HCT116 (cell line): ENCODE measurements around the gene BCL2L13. TPM values are rescaled to one million over a fixed set of nuclear protein-coding genes. Genes with fewer than 3 reads are reported as not detected.

Experiments used
- ATAC-seq: fragments of 200-7000 bp; cut with Tn5 transposase; 2 replicates; pipeline ENCODE4 v1.9.1; 2020; ENCODE audit warnings: mild to moderate bottlenecking, moderate library complexity
- BruUV-seq: library from RNA; stranded (reverse); fragments of 400-500 nt; replicated peaks from 2 replicates; lab custom pipeline; 2021; lab: Mats Ljungman, UMichigan
- CTCF ChIA-PET: fragments of 300-600 bp; sonication (Branson Sonifier 250); formaldehyde crosslinking; loops from one replicate; lab custom pipeline; 2021; ENCODE audit warnings: antibody characterized with exemption; lab: Charles Lee
- POLR2A ChIA-PET: fragments of 300-600, 350-600 bp; sonication (Branson Sonifier 250); formaldehyde crosslinking; loops from one replicate; lab custom pipeline; 2021; ENCODE audit warnings: antibody characterized with exemption; lab: Charles Lee
- RAD21 ChIA-PET, 2 experiments: fragments of 300-600 bp; sonication (Branson Sonifier 250); formaldehyde crosslinking; loops; one replicate each; lab custom pipeline; 2023; ENCODE audit warnings: low total read pairs in 2 of 2; ENCODE audit not compliant: uncharacterized antibody in 2 of 2, unreplicated experiment in 2 of 2, low non-redundant PET in 1 of 2; lab: Charles Lee
- DNase-seq: peaks from one replicate; pipeline ENCODE4 v3.0.0-alpha.2; 2010; ENCODE audit warnings: low read depth, low spot score
- H2AFZ ChIP-seq: fragments of 200-600 bp; shearing (Covaris generic), sonication (generic); 2 replicates; pipeline ENCODE4 v1.6.1; 2017; ENCODE audit warnings: low read depth, mixed run types, mixed read lengths, antibody characterized with exemption, low read length; ENCODE audit not compliant: poor library complexity, severe bottlenecking
- H3K27ac ChIP-seq: 2 replicates; pipeline ENCODE4 v1.5.1; 2012; ENCODE audit warnings: low read depth, low read length
- H3K27me3 ChIP-seq: fragments of 200-600 bp; sonication (generic); 2 replicates; pipeline ENCODE4 v1.6.1; 2016; ENCODE audit warnings: mixed run types, low read length, mixed read lengths; ENCODE audit not compliant: insufficient read depth
- H3K36me3 ChIP-seq, 2 experiments: fragments of 200-500 bp in 1 of 2; fragments of 200-600 bp in 1 of 2; sonication (Bioruptor generic) in 1 of 2; sonication (generic) in 1 of 2; 2 replicates each; pipeline versions ENCODE4 v1.5.1 to v1.6.1; 2014 to 2016; ENCODE audit warnings: low read length in 2 of 2, inconsistent platforms in 1 of 2, mixed read lengths in 1 of 2, mixed run types in 1 of 2; ENCODE audit not compliant: insufficient read depth in 2 of 2, control insufficient read depth in 1 of 2
- H3K4me1 ChIP-seq, 2 experiments: fragments of 200-600 bp in 1 of 2; sonication (generic) in 1 of 2; 2 replicates each; pipeline versions ENCODE4 v1.5.1 to v1.6.1; 2012 to 2017; ENCODE audit warnings: low read length in 2 of 2, inconsistent platforms in 1 of 2, mild to moderate bottlenecking in 1 of 2, mixed read lengths in 1 of 2, mixed run types in 1 of 2, moderate library complexity in 1 of 2; ENCODE audit not compliant: insufficient read depth in 2 of 2, control insufficient read depth in 1 of 2
- H3K4me2 ChIP-seq: fragments of 200-600 bp; sonication (generic); 2 replicates; pipeline ENCODE4 v1.6.1; 2017; ENCODE audit warnings: mixed run types, low read length, mixed read lengths
- H3K4me3 ChIP-seq, 2 experiments: fragments of 200-600 bp in 1 of 2; sonication (generic) in 1 of 2; replicated peaks in 1 of 2; 2 replicates each; pipeline ENCODE4 v1.5.1; 2011 to 2016; ENCODE audit warnings: low read length in 2 of 2, control low read depth in 1 of 2, low read depth in 1 of 2, mild to moderate bottlenecking in 1 of 2, mixed read lengths in 1 of 2, mixed run types in 1 of 2
- H3K79me2 ChIP-seq: fragments of 200-600 bp; sonication (generic); 2 replicates; pipeline ENCODE4 v1.6.1; 2017; ENCODE audit warnings: mild to moderate bottlenecking, mixed run types, low read length, moderate library complexity, mixed read lengths; ENCODE audit not compliant: insufficient read depth
- H3K9ac ChIP-seq: fragments of 200-600 bp; sonication (generic); 2 replicates; pipeline ENCODE4 v1.6.1; 2016; ENCODE audit warnings: low read length, mixed read lengths
- H3K9me2 ChIP-seq: fragments of 200-600 bp; sonication (generic), shearing (Covaris generic); 2 replicates; pipeline ENCODE4 v1.6.1; 2017; ENCODE audit warnings: mixed run types, mild to moderate bottlenecking, moderate library complexity; ENCODE audit not compliant: insufficient read depth
- H3K9me3 ChIP-seq, 2 experiments: fragments of 200-500 bp in 1 of 2; fragments of 200-600 bp in 1 of 2; sonication (Bioruptor generic) in 1 of 2; sonication (generic) in 1 of 2; 2 replicates each; pipeline ENCODE4 v1.6.1; 2014 to 2017; ENCODE audit warnings: low read length in 2 of 2, mixed read lengths in 2 of 2, inconsistent platforms in 1 of 2, low read depth in 1 of 2, mild to moderate bottlenecking in 1 of 2, mixed run types in 1 of 2, moderate library complexity in 1 of 2; ENCODE audit not compliant: control insufficient read depth in 1 of 2, insufficient read depth in 1 of 2
- H4K20me1 ChIP-seq: fragments of 200-600 bp; sonication (generic), shearing (Covaris generic); 2 replicates; pipeline ENCODE4 v1.6.1; 2017; ENCODE audit warnings: mixed run types, mild to moderate bottlenecking, moderate library complexity; ENCODE audit not compliant: insufficient read depth
- CBX3 ChIP-seq: IDR thresholded peaks from 2 replicates; pipeline ENCODE4 v1.6.1; 2012; ENCODE audit warnings: low read depth
- CEBPB ChIP-seq: IDR thresholded peaks from 2 replicates; pipeline ENCODE4 v1.6.1; 2012; ENCODE audit warnings: low read depth
- CTCF ChIP-seq, 3 experiments: fragments of 200-600 bp in 1 of 3; sonication (generic) in 1 of 3; IDR thresholded peaks in 2 of 3; conservative IDR thresholded peaks in 1 of 3; 2 replicates each; pipeline ENCODE4 v1.5.1; 2012 to 2017; ENCODE audit warnings: low read depth in 2 of 3, low read length in 2 of 3, antibody characterized with exemption in 1 of 3, borderline replicate concordance in 1 of 3, control low read depth in 1 of 3, mild to moderate bottlenecking in 1 of 3, mixed read lengths in 1 of 3, mixed run types in 1 of 3, moderate library complexity in 1 of 3; ENCODE audit not compliant: insufficient read depth in 1 of 3
- MAX ChIP-seq: IDR thresholded peaks from 2 replicates; pipeline ENCODE4 v1.6.1; 2012
- POLR2A ChIP-seq: IDR thresholded peaks from 2 replicates; pipeline ENCODE4 v1.7.0; 2011; ENCODE audit warnings: borderline replicate concordance; ENCODE audit not compliant: insufficient read depth, insufficient read length; ENCODE audit errors: extremely low read depth
- POLR2AphosphoS5 ChIP-seq: IDR thresholded peaks from 2 replicates; pipeline ENCODE4 v1.6.1; 2011; ENCODE audit warnings: mild to moderate bottlenecking, low read depth, low read length, moderate library complexity
- REST ChIP-seq: IDR thresholded peaks from 2 replicates; pipeline ENCODE4 v1.6.1; 2012; ENCODE audit warnings: low read depth
- SIN3A ChIP-seq: IDR thresholded peaks from 2 replicates; pipeline ENCODE4 v1.6.1; 2012; ENCODE audit warnings: low read depth
- ZBTB33 ChIP-seq: IDR thresholded peaks from 2 replicates; pipeline ENCODE4 v1.6.1; 2011; ENCODE audit warnings: mild to moderate bottlenecking, low read length, moderate library complexity; ENCODE audit not compliant: insufficient replicate concordance; ENCODE audit errors: extremely low read depth
- ZFX ChIP-seq: fragments of 450-650 bp; IDR thresholded peaks from 2 replicates; pipeline ENCODE4 v1.6.1; 2017
- intact Hi-C: fragments of 100-400 bp; cut with micrococcal nuclease; formaldehyde crosslinking; loops from 2 replicates; pipeline ENCODE4 v1.10.0; 2022
- total RNA-seq: library from RNA; stranded (reverse); gene quantifications from one replicate; pipeline ENCODE4 v1.2.1, GENCODE V29; 2021; ENCODE audit not compliant: unreplicated experiment

Gene BCL2L13
- total RNA-seq, 1 experiment from 2014 or later = 38.6 TPM

DNA sequence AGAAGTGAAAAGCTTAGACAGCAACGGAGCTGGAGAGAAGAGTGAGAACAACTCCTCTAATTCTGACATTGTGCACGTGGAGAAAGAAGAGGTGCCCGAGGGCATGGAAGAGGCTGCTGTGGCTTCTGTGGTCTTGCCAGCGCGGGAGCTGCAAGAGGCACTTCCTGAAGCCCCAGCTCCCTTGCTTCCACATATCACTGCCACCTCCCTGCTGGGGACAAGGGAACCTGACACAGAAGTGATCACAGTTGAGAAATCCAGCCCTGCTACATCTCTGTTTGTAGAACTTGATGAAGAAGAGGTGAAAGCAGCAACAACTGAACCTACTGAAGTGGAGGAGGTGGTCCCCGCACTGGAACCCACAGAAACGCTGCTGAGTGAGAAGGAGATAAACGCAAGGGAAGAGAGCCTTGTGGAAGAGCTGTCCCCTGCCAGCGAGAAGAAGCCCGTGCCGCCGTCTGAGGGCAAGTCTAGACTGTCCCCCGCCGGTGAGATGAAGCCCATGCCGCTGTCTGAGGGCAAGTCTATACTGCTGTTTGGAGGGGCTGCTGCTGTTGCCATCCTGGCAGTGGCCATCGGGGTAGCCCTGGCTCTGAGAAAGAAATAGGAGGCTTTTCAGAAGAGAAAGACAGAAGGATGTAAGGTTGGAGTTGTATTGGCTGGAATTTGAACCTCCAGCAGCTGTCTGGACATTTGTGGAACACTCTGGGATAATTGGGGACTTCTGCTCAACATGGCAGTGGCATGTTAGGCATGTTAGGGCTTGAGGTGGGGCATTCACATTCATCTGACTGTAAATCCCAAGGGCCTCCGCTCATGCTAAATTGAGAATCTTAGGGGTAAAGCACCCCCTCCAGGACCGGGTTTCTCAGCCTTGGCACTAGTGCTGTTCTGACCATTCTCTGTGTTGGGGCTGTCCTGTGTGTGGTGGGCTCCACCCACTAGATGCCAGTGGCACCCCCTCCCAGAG lies 88.7 kb downstream of the BCL2L13 start:
- CTCF ChIA-PET = no interaction called here
- no TSS peak for BruUV-seq
- Histone ChIP-seq H3K27ac (no peak overlapping the region), H3K27me3 (no peaks in the 10 kb centered on the region), H3K4me2 (no peak overlapping the region), H2AFZ (no peak overlapping the region), H3K36me3 (peaks cover 4 to 14% of the 10 kb centered on the region in 2 experiments; a peak in 3 of 4 replicates), H3K9me2 (no peaks in the 10 kb centered on the region), H3K4me1 (no peaks in the 10 kb centered on the region), H3K4me3 (no peak overlapping the region), H4K20me1 (no peaks in the 10 kb centered on the region), H3K9ac (no peak overlapping the region), H3K79me2 (no peaks in the 10 kb centered on the region), H3K9me3 (no peaks in the 10 kb centered on the region)
- intact Hi-C loops = no loop called here
- DNase-seq = no peak
- TF ChIP-seq SIN3A (no peak), POLR2AphosphoS5 (no peak), CBX3 (no peak), CEBPB (no peak), ZFX (no peak), POLR2A (no peak)
- RAD21 ChIA-PET = no interaction called here
- no peak for ATAC-seq
- POLR2A ChIA-PET = no interaction called here

DNA sequence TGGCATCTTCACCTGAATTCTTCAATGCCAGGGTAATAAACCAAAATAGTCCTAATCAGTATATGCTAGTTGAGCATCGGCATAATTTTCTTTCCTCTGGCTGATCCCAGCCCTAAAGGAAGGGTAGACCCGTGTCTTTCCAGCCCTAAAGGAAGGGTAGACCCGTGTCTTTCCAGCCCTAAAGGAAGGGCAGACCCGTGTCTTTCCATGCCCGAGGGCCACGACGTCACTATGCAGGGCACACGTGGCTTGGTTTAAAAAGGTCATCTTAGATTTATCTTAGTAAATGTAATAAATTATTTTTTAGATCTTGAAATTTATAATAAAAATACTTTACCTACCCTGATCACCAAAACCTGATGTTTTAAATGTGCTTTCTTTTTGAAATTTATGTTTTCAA lies 90.2 kb downstream of the BCL2L13 start:
- no peak overlapping the region for H3K9ac ChIP-seq
- intact Hi-C loops = no loop called here
- no peak overlapping the region for H3K4me2 ChIP-seq
- H2AFZ ChIP-seq = no peak overlapping the region
- peaks cover 7 to 24% of the 10 kb centered on the region in 2 experiments; a peak in 3 of 4 replicates for H3K36me3 ChIP-seq
- ATAC-seq (no peak), DNase-seq (no peak)
- ChIA-PET CTCF (no interaction called here), POLR2A (no interaction called here), RAD21 (no interaction called here)
- H3K4me1 ChIP-seq = no peaks in the 10 kb centered on the region
- H3K9me2 ChIP-seq = no peaks in the 10 kb centered on the region
- BruUV-seq = TSS peak; percentile 36
- no peaks in the 10 kb centered on the region for H3K79me2 ChIP-seq
- H3K27me3 ChIP-seq = no peaks in the 10 kb centered on the region
- no peaks in the 10 kb centered on the region for H4K20me1 ChIP-seq
- no peaks in the 10 kb centered on the region for H3K9me3 ChIP-seq
- no peak overlapping the region for H3K4me3 ChIP-seq
- no peak overlapping the region for H3K27ac ChIP-seq
- TF ChIP-seq CEBPB (no peak), ZBTB33 (no peak), CBX3 (no peak), MAX (no peak), CTCF (IDR thresholded peaks at IDR 0.05 in 2 of 3, conservative IDR thresholded peaks at IDR 0.05 in 1 of 3; ENCODE audit: borderline replicate concordance in 1 of 3, insufficient read depth in 1 of 3, low read depth in 2 of 3, low read length in 2 of 3) (no peak), ZFX (no peak), REST (no peak)
